Smooth muscle cell (in vitro differentiated cells): ENCODE data around the gene RPF1. TPM values are rescaled to one million over a fixed set of nuclear protein-coding genes. Genes with fewer than 3 reads are reported as not detected.
"Not testable (repeated sequence)": the region's sequence is repeated elsewhere in the genome, so short reads cannot be mapped to it uniquely, and the experiment has no call there.

Experiments
- DNase-seq: peaks from one replicate; lab custom pipeline; 2025; ENCODE audit not compliant: unreplicated experiment; lab: John Stamatoyannopoulos, UW
- H2AFZ ChIP-seq: fragments of 200-600 bp; sonication (generic); 2 replicates; pipeline ENCODE4 v1.6.0; 2016; ENCODE audit warnings: antibody characterized with exemption, low read depth, mild to moderate bottlenecking
- H3F3A ChIP-seq: fragments of 200-600 bp; sonication (generic); 2 replicates; pipeline ENCODE4 v1.6.0; 2017; ENCODE audit warnings: antibody characterized with exemption, low read depth
- H3K27ac ChIP-seq: fragments of 200-600 bp; sonication (generic); 2 replicates; pipeline ENCODE4 v1.5.1; 2016; ENCODE audit warnings: low read depth, mild to moderate bottlenecking
- H3K27me3 ChIP-seq: fragments of 200-600 bp; sonication (generic); 2 replicates; pipeline ENCODE4 v1.6.1; 2016; ENCODE audit warnings: low read depth, mild to moderate bottlenecking
- H3K36me3 ChIP-seq: fragments of 200-600 bp; sonication (generic); 2 replicates; pipeline ENCODE4 v1.5.1; 2016; ENCODE audit warnings: low read depth
- H3K4me1 ChIP-seq: fragments of 200-600 bp; sonication (generic); 2 replicates; pipeline ENCODE4 v1.5.1; 2016; ENCODE audit warnings: low read depth
- H3K4me2 ChIP-seq: fragments of 200-600 bp; sonication (generic); 2 replicates; pipeline ENCODE4 v1.6.0; 2016; ENCODE audit warnings: mild to moderate bottlenecking
- H3K4me3 ChIP-seq: fragments of 200-600 bp; sonication (generic); 2 replicates; pipeline ENCODE4 v1.5.1; 2016; ENCODE audit warnings: mild to moderate bottlenecking
- H3K79me2 ChIP-seq: fragments of 200-600 bp; sonication (generic); 2 replicates; pipeline ENCODE4 v1.6.0; 2016; ENCODE audit warnings: low read depth, mild to moderate bottlenecking
- H3K9ac ChIP-seq: fragments of 200-600 bp; sonication (generic); 2 replicates; pipeline ENCODE4 v1.6.0; 2016; ENCODE audit warnings: low read depth
- H3K9me3 ChIP-seq: fragments of 200-600 bp; sonication (generic); replicated peaks from 2 replicates; pipeline ENCODE4 v1.5.1; 2016; ENCODE audit warnings: low read depth
- H4K20me1 ChIP-seq: fragments of 200-600 bp; sonication (generic); 2 replicates; pipeline ENCODE4 v1.6.0; 2016; ENCODE audit warnings: low read depth
- CTCF ChIP-seq: fragments of 200-600 bp; sonication (generic); IDR thresholded peaks from 2 replicates; pipeline ENCODE4 v1.5.1; 2017; ENCODE audit warnings: borderline replicate concordance, mild to moderate bottlenecking, antibody characterized with exemption; ENCODE audit not compliant: insufficient read depth, poor library complexity, severe bottlenecking
- WGBS: methylation state at CpG from one replicate; pipeline ENCODE4 v1.1.7; 2016; ENCODE audit warnings: low lambda C conversion rate; 5-methylcytosine and 5-hydroxymethylcytosine counted together
- polyA plus RNA-seq: library from polyadenylated mRNA; unstranded; fragments of >200 nt; fragmentation: Nextera tagmentation; extraction: Ambion mirVana; gene quantifications from 2 replicates; pipeline ENCODE4 v1.2.1, GENCODE V29; 2016
- total RNA-seq: library from RNA; depleted of rRNA; stranded (reverse); fragments of >200 nt; gene quantifications from 2 replicates; pipeline ENCODE4 v1.2.3, GENCODE V29; 2014

Gene RPF1
- total and polyA plus RNA-seq, 2 experiments from 2014 or later, result 33.2 to 78.9 TPM

DNA sequence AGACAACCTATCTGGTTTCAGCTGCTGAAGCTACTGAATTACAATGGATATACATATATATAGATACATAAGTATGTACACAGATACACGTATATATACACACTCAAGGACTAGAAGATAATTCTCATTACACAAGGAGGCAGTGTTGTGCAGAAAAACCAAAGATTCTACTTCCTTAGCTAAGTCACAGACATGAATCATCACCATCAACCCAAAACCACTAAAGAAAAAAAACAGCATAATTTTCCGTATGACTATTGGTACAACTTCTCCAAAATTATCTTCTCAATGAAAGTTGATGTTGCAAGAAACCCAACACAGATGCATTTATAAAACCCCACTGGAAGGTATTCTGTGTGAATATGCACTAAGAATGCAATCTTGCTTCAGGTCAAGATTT lies 36.8 kb upstream of the RPF1 start:
- 10% methylated on average over 2 of the region's 2 CpGs for WGBS
- Histone ChIP-seq H3K4me2 (peak overlapping the region; percentile 1), H2AFZ (no peak overlapping the region), H3K4me3 (no peak overlapping the region), H3K27me3 (no peaks in the 10 kb centered on the region), H3K36me3 (no peaks in the 10 kb centered on the region), H3F3A (no peaks in the 10 kb centered on the region), H4K20me1 (no peaks in the 10 kb centered on the region), H3K9me3 (no peaks in the 10 kb centered on the region), H3K9ac (no peak overlapping the region), H3K27ac (no peak overlapping the region), H3K4me1 (no peaks in the 10 kb centered on the region), H3K79me2 (no peaks in the 10 kb centered on the region)
- peak; percentile 62 for TF ChIP-seq CTCF
- no peak for DNase-seq

GRCh38 chr1:84442747-84443646 lies 36.1 kb upstream of the RPF1 start:
- H3K27me3 ChIP-seq, H3K9ac ChIP-seq, H3F3A ChIP-seq, DNase-seq, H3K4me1 ChIP-seq, H4K20me1 ChIP-seq, H3K9me3 ChIP-seq, H2AFZ ChIP-seq, H3K4me3 ChIP-seq, H3K36me3 ChIP-seq, H3K79me2 ChIP-seq, H3K27ac ChIP-seq: not testable (repeated sequence)
- WGBS, result 95% methylated on average over 7 of the region's 7 CpGs
- peak overlapping the region; percentile 1 for H3K4me2 ChIP-seq

DNA sequence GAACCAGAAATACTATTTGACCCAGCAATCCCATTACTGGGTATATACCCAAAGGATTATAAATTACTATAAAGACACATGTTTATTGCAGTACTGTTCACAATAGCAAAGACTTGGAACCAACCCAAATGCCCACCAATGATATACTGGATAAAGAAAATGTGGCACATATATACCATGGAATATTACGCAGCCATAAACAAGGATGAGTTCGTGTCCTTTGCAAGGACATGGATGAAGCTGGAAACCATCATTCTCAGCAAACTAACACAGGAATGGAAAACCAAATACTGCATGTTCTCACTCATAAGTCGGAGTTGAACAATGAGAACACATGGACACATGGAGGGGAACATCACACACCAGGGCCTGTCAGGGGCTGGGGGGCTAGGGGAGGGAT lies 30.4 kb upstream of the RPF1 start:
- not testable (repeated sequence) for H4K20me1 ChIP-seq, H3K4me2 ChIP-seq, H3K36me3 ChIP-seq, H3F3A ChIP-seq, H3K9me3 ChIP-seq, H3K27ac ChIP-seq, H3K9ac ChIP-seq, H2AFZ ChIP-seq, H3K79me2 ChIP-seq, H3K4me1 ChIP-seq, H3K4me3 ChIP-seq, DNase-seq, H3K27me3 ChIP-seq
- WGBS, result 96% methylated on average over 3 of the region's 3 CpGs

GRCh38 chr1:84450910-84451309 lies 28.2 kb upstream of the RPF1 start:
- Histone ChIP-seq H4K20me1 (no peaks in the 10 kb centered on the region), H3K27ac (no peak overlapping the region), H3K4me2 (no peak overlapping the region), H3K4me1 (no peaks in the 10 kb centered on the region), H3F3A (no peaks in the 10 kb centered on the region), H3K79me2 (no peaks in the 10 kb centered on the region), H3K4me3 (no peak overlapping the region), H3K36me3 (no peaks in the 10 kb centered on the region), H3K27me3 (peaks cover 4% of the 10 kb centered on the region), H2AFZ (no peak overlapping the region), H3K9me3 (no peaks in the 10 kb centered on the region), H3K9ac (no peak overlapping the region)
- no peak for DNase-seq
- WGBS, result 73% methylated on average over 2 of the region's 2 CpGs
- no peak for TF ChIP-seq CTCF
